SJSA1 (cell line): ENCODE data around the gene MAB21L4. TPM values are rescaled to one million over a fixed set of nuclear protein-coding genes. Genes with fewer than 3 reads are reported as not detected.

Experiments used
- DNase-seq, 2 experiments: peaks; one replicate each; pipeline ENCODE4 v3.0.0-alpha.2; 2015 to 2020; ENCODE audit warnings: low spot score in 2 of 2, low read depth in 1 of 2
- H3K27ac ChIP-seq: fragments of 250-450 bp; sonication (Bioruptor Pico); 2 replicates; pipeline ENCODE4 v1.5.1; 2020; ENCODE audit warnings: mild to moderate bottlenecking, moderate library complexity
- H3K27me3 ChIP-seq: fragments of 250-450 bp; sonication (Bioruptor Pico); replicated peaks from 2 replicates; pipeline ENCODE4 v1.5.1; 2020; ENCODE audit warnings: mild to moderate bottlenecking, moderate library complexity
- H3K36me3 ChIP-seq: fragments of 250-450 bp; sonication (Bioruptor Pico); 2 replicates; pipeline ENCODE4 v1.5.1; 2020; ENCODE audit warnings: mild to moderate bottlenecking
- H3K4me1 ChIP-seq: fragments of 250-450 bp; sonication (Bioruptor Pico); replicated peaks from 2 replicates; pipeline ENCODE4 v1.6.1; 2021; ENCODE audit warnings: mild to moderate bottlenecking
- H3K4me3 ChIP-seq: fragments of 250-450 bp; sonication (Bioruptor Pico); 2 replicates; pipeline ENCODE4 v1.5.1; 2020; ENCODE audit warnings: mild to moderate bottlenecking
- H3K9me3 ChIP-seq: fragments of 250-450 bp; sonication (Bioruptor Pico); replicated peaks from 2 replicates; pipeline ENCODE4 v1.5.1; 2020; ENCODE audit warnings: mild to moderate bottlenecking
- total RNA-seq: library from RNA; depleted of rRNA; stranded (reverse); fragments of >200 nt; shearing (Covaris generic); gene quantifications from 2 replicates; pipeline ENCODE4 v1.2.3, GENCODE V29; 2014

MAB21L4 gene
- total RNA-seq, 1 experiment from 2014 or later: 0.42 TPM

- H3K36me3 ChIP-seq: no peaks in the 10 kb centered on the region
- no peaks in the 10 kb centered on the region for H3K4me1 ChIP-seq
- H3K27ac ChIP-seq: no peak overlapping the region
- H3K9me3 ChIP-seq: peaks cover 3% of the 10 kb centered on the region; the same call in 1 of the 2 replicates
- H3K27me3 ChIP-seq: no peaks in the 10 kb centered on the region
- no peak overlapping the region for H3K4me3 ChIP-seq
- DNase-seq: no peak
Measured at GRCh38 chr2:240929364-240930095, 33.6 kb upstream of the MAB21L4 start.

GRCh38 chr2:240928476-240929363, 32.8 kb upstream of the MAB21L4 start:
- peaks cover 3% of the 10 kb centered on the region; the same call in 1 of the 2 replicates for H3K9me3 ChIP-seq
- DNase-seq: peak in 1 of 2 experiments; percentile 30
- H3K27ac ChIP-seq: no peak overlapping the region
- H3K36me3 ChIP-seq: no peaks in the 10 kb centered on the region
- H3K27me3 ChIP-seq: no peaks in the 10 kb centered on the region
- no peaks in the 10 kb centered on the region for H3K4me1 ChIP-seq
- H3K4me3 ChIP-seq: no peak overlapping the region

GRCh38 chr2:240927390-240927781, 31.4 kb upstream of the MAB21L4 start:
- peaks cover 3% of the 10 kb centered on the region; the same call in 1 of the 2 replicates for H3K9me3 ChIP-seq
- DNase-seq: no peak
- no peaks in the 10 kb centered on the region for H3K36me3 ChIP-seq
- peaks cover 7% of the 10 kb centered on the region for H3K4me1 ChIP-seq
- H3K4me3 ChIP-seq: no peak overlapping the region
- no peaks in the 10 kb centered on the region for H3K27me3 ChIP-seq
- H3K27ac ChIP-seq: no peak overlapping the region

- Histone ChIP-seq H3K4me1 (peaks cover 13% of the 10 kb centered on the region), H3K27me3 (no peaks in the 10 kb centered on the region), H3K36me3 (no peaks in the 10 kb centered on the region), H3K9me3 (peaks cover 3% of the 10 kb centered on the region; the same call in 1 of the 2 replicates), H3K4me3 (no peak overlapping the region), H3K27ac (no peak overlapping the region)
- peak in 1 of 2 experiments; percentile 40 for DNase-seq
Measured at GRCh38 chr2:240926516-240927389, 30.8 kb upstream of the MAB21L4 start.

GRCh38 chr2:240925568-240926515, 29.9 kb upstream of the MAB21L4 start:
- H3K9me3 ChIP-seq: peaks cover 3% of the 10 kb centered on the region; the same call in 1 of the 2 replicates
- no peak overlapping the region for H3K4me3 ChIP-seq
- no peaks in the 10 kb centered on the region for H3K36me3 ChIP-seq
- H3K27ac ChIP-seq: no peak overlapping the region
- peak in 1 of 2 experiments; percentile 40 for DNase-seq
- H3K27me3 ChIP-seq: no peaks in the 10 kb centered on the region
- H3K4me1 ChIP-seq: peaks cover 22% of the 10 kb centered on the region

- H3K36me3 ChIP-seq: no peaks in the 10 kb centered on the region
- DNase-seq: peak in 1 of 2 experiments; percentile 41
- H3K27ac ChIP-seq: no peak overlapping the region
- no peaks in the 10 kb centered on the region for H3K27me3 ChIP-seq
- no peak overlapping the region for H3K4me3 ChIP-seq
- peaks cover 3% of the 10 kb centered on the region; the same call in 1 of the 2 replicates for H3K9me3 ChIP-seq
- H3K4me1 ChIP-seq: peaks cover 29% of the 10 kb centered on the region
Measured at GRCh38 chr2:240925191-240925567, 29.2 kb upstream of the MAB21L4 start.

GRCh38 chr2:240922982-240923537, 27.1 kb upstream of the MAB21L4 start:
- no peak overlapping the region for H3K4me3 ChIP-seq
- peak in 1 of 2 experiments; percentile 44 for DNase-seq
- no peaks in the 10 kb centered on the region for H3K36me3 ChIP-seq
- peaks cover 3% of the 10 kb centered on the region; the same call in 1 of the 2 replicates for H3K9me3 ChIP-seq
- no peaks in the 10 kb centered on the region for H3K27me3 ChIP-seq
- peaks cover 44% of the 10 kb centered on the region for H3K4me1 ChIP-seq
- no peak overlapping the region for H3K27ac ChIP-seq

GRCh38 chr2:240922245-240922981, 26.5 kb upstream of the MAB21L4 start:
- Histone ChIP-seq H3K27ac (peak overlapping the region; percentile 94), H3K9me3 (no peaks in the 10 kb centered on the region), H3K36me3 (no peaks in the 10 kb centered on the region), H3K4me3 (no peak overlapping the region), H3K4me1 (peaks cover 50% of the 10 kb centered on the region), H3K27me3 (no peaks in the 10 kb centered on the region)
- DNase-seq: peak in 1 of 2 experiments; percentile 40

GRCh38 chr2:240921995-240922244, 26.0 kb upstream of the MAB21L4 start:
- no peaks in the 10 kb centered on the region for H3K36me3 ChIP-seq
- H3K4me1 ChIP-seq: peaks cover 55% of the 10 kb centered on the region
- H3K9me3 ChIP-seq: no peaks in the 10 kb centered on the region
- no peak for DNase-seq
- H3K4me3 ChIP-seq: no peak overlapping the region
- H3K27me3 ChIP-seq: no peaks in the 10 kb centered on the region
- H3K27ac ChIP-seq: peak overlapping the region; percentile 94

- H3K27ac ChIP-seq: peak overlapping the region; percentile 94
- no peaks in the 10 kb centered on the region for H3K36me3 ChIP-seq
- no peaks in the 10 kb centered on the region for H3K27me3 ChIP-seq
- no peaks in the 10 kb centered on the region for H3K9me3 ChIP-seq
- H3K4me1 ChIP-seq: peaks cover 60% of the 10 kb centered on the region
- H3K4me3 ChIP-seq: no peak overlapping the region
- DNase-seq: peak; percentile 93 to 94
Measured at GRCh38 chr2:240921311-240921994, 25.5 kb upstream of the MAB21L4 start.

GRCh38 chr2:240920783-240921231, 24.9 kb upstream of the MAB21L4 start:
- Histone ChIP-seq H3K4me3 (no peak overlapping the region), H3K4me1 (peaks cover 63% of the 10 kb centered on the region), H3K9me3 (no peaks in the 10 kb centered on the region), H3K36me3 (no peaks in the 10 kb centered on the region), H3K27ac (peak overlapping the region; percentile 94), H3K27me3 (no peaks in the 10 kb centered on the region)
- peak in 1 of 2 experiments; percentile 45 for DNase-seq
